NCI-H1105 (cell line): ENCODE measurements around the gene GNG7.
"Not testable (repeated sequence)": the region's sequence is repeated elsewhere in the genome, so short reads cannot be mapped to it uniquely, and the experiment has no call there.

Experiments
- DNase-seq: peaks from one replicate; lab custom pipeline; 2025; lab: John Stamatoyannopoulos, UW

The GNG7 gene

GRCh38 chr19:2463694-2464093 is 238.8 kb downstream of the GNG7 start:
- DNase-seq: not testable (repeated sequence)

- DNase-seq: peak; percentile 59
Observed at GRCh38 chr19:2462635-2463421, 239.7 kb downstream of the GNG7 start.

- DNase-seq: peak; percentile 50
Observed at GRCh38 chr19:2461751-2462634, 240.5 kb downstream of the GNG7 start.
